HPDE6-E6E7 (cell line): ENCODE measurements around the gene LSAMP.

Source experiments
- DNase-seq: peaks from one replicate; pipeline ENCODE4 v3.0.0; 2011; ENCODE audit warnings: missing footprints; ENCODE audit errors: extremely low spot score

LSAMP gene

GRCh38 chr3:116445311-116445841 lies at the start of gene LSAMP:
Gene LSAMP, minus strand, starts transcription at chr3:116445487.
- DNase-seq = no peak

- DNase-seq = no peak
Measured at GRCh38 chr3:116492379-116492778, 47.1 kb upstream of the LSAMP start.

DNA sequence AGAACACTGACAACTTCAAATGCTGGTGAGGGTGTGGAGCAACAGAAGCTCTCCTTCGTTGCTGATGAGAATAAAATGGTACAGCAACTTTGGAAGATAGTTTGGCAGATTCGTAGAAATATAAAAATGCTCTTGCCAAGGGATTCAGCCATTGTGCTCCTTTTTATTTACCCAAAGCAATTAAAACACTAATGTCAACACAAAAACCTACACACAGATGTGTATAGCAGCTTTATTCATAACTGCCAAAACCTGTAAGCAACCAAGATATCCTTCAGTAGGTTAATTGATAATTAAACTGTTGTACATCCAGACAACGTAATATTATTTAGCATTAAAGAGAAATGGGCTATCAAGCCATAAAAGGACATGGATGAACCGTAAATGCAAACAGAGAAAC lies 37.8 kb upstream of the LSAMP start:
- no peak for DNase-seq

DNA sequence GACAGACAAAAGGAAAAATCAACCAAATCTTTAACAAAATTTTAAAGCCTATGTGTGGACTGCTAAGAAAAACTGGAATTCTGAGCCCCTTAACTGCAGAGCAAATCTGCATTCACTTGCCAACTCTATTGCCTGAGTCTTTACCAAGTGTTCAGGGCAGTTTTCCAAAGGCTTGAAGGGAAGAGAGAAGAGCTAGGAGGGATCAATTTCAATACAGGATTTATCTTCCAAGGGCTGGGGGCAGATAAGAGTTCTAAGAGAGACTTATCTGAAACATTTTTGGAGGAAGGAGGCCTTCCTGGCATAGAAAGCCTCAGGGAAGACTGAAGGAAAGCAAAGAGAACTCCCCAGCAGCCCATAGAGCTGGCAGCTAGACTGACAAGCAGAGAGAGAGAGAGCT lies 31.4 kb upstream of the LSAMP start:
- no peak for DNase-seq

DNA sequence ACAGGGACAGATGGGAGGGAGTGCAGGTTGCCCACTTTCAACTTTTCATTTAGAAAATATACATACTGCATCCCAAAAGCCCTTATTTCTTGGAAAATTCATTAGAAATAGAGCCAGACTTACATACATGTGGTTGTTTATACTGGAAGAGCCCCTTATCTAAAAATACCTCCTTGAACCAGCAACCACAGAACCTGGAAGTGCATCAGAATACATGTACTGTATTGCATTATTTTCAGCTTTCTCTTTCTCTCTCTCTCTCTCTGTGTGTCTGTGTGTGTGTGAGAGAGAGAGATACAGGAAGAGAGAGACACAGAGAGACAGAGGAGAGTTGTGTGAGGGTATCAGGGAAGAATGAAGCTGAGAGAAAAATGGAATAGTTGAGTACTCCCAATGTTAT lies 29.5 kb upstream of the LSAMP start:
- no peak for DNase-seq

- no peak for DNase-seq
Measured at GRCh38 chr3:116474032-116474780, 28.9 kb upstream of the LSAMP start.

- DNase-seq = no peak
Measured at GRCh38 chr3:116473602-116474001, 28.3 kb upstream of the LSAMP start.

DNA sequence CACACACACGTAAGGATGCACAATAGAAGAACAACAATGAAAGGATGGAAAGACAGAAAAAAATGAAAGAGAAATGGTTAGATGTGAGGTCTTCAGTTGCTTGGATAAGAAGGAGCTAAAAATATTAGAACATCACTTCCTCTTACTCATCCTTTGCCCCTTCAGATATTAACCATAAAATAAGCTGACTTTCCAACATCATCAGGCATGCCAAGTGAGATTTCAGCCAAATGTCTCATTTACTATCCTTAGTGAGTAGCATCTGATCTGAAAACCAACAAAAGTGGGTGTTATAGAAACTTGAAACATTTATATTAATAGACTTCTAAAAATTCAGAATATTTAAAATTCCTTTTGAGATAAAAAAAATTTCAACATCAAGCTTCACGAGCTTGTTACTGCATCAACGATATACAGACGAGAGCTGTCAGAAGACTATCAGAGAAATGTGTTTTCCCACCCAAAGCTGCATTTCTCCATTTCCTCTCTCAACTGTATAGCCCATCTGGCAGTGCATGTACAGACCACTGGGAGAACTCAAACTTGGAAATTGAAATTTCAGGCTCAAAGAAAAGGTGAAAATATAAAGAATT lies 25.4 kb upstream of the LSAMP start:
- DNase-seq = no peak

GRCh38 chr3:116469546-116469945 lies 24.3 kb upstream of the LSAMP start:
- DNase-seq = no peak

DNA sequence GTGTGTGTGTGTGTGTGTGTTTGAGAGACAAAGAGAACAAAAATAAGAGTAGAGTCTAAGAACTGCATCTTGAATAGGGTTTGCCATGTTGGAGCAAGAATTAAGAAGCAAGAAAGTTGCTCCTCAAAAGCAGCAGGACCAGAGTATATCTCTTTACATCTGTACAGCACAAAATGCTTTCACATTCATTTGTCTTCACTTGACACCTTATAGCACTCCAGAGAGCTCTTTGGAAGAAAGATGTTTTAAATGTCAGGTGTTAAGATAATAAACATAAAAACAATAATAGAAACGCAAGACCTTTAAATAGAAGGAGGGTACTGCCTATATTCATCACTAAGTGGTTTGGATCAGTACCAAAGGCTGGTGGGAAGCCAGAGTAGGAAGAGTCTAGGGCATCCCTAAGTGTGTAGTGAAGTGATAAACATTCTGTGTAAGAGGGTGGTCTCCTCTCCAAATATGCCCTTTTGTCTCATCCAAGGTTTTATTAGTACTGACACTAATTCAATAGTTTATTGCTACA lies 19.1 kb upstream of the LSAMP start:
- no peak for DNase-seq

GRCh38 chr3:116453666-116454346 lies 8.5 kb upstream of the LSAMP start:
- no peak for DNase-seq

GRCh38 chr3:116449546-116450350 lies 4.5 kb upstream of the LSAMP start:
- DNase-seq = no peak

GRCh38 chr3:116445990-116446389 lies 703 bp upstream of the LSAMP start:
- no peak for DNase-seq

DNA sequence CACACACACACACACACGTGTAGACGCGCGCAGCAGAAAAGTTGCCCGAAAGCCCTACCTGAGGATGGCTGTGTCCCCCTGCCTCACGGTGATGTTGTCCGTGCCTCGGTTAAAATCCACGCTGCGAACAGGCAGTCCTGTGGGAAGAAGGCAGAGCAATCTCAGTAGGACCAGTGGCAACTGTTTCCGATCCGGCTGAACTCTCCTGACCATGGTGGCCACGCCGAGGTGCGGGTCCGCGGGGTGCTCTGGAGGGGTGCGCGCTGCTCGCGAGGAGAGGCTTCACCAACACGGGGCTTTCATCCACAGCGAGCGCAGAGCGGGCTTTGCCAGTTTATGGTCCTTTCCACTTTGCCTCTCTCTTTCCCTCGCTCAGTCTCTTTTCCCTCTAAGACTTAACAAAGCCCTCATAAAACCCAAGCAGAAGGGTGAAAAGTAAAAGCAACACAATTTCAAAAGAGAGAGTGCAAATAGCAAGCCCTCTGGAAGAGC lies 422 bp downstream of the LSAMP start:
- DNase-seq = no peak

DNA sequence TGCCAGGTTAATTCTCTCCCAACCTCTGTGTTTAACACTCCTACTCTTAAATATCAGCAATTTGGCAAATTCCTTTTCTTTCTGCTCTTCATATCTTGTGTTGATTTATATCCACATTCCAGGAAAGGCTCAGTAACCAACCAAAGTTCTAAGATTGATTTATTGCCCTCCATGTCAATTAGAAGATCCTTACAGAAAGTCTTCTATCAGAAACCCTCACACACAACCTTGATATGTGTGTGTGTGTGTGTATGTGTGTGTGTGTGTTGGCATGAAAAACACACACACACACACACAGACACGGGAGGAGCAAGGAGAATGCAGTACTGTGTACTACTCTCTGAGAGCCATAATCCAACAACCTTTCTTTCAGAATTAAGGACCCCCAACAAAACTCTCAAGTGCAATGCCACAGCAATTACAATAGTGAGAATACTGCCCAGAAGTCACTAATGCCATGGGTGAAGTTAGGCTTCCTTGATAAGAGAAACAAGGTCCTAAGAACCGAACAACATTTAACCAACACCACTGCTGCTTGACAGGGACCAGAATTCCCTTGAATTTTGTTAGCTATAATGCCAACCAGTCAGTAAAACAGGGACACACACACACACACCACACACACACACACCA lies 1.1 kb downstream of the LSAMP start:
- DNase-seq = no peak

DNA sequence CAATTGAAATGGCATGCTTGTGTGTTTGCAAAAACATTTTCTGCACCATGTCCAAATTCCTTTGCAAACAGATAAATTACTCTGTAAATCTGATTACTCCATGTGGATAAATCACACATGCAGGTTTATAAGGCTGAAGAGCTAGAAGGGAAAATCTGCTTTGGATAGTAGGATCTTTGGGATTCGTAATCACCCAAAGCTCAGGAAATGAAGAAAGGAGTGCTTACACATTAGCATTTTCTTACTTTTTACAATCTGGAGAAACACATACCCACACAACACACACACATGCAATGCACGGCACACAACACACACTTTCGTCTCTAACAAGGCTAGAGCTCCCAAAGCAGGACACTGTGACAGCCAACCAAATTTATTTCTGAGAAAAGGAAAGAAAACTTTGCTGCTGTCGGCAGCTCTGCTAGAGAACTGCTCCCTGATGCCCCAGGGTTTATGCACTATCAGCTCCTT lies 2.1 kb downstream of the LSAMP start:
- DNase-seq = no peak

DNA sequence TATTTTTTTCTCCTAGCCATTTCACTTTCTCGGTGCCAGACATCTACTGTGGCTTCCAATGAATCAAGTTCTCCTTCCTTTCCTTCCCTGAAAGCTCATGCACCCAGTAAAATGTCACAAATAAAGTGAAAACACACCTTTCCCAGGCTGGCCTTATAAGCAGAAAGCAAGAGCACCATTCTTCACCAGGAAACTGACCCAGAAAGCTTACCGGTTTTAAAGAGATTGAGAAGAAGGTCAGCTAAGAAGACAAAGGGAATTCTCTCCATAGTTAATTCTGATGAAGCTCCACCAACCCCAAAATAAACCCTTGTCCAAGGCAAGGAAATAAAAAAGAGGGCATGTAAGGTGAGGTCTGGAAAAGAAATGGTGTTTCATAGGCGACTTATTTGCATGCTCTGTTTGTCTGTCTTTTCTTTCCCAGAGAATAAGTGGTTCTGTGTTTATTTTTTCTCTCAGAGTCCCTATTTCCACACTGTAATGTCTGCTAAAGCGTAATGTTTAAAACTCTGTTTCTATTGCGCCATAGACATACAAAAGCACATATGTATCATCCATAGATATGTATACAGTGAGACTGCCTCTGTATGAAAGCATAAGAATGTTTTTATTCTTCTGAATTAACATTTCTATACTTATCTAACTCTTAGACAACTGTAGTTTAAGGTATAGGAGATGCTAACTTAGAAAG lies 2.8 kb downstream of the LSAMP start:
- no peak for DNase-seq

- no peak for DNase-seq
Measured at GRCh38 chr3:116441652-116442051, 3.6 kb downstream of the LSAMP start.

DNA sequence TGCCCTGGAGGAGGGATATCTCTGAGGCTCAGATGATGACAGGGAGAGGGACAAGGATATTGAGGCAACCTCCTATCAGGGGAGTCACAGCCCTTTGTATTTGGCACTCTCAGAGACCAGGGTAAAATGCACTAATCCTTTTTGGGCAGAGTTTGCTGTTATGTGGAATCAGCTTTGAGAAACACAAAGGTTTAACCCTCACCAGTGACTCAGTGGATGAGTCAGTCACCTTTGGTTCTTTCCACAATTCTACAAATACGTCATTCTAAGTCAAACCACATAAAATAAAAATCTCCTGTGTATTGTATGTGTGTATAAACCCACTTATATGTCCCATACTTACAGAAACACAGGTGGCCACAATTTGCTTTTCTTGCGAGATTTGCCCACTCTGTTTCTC lies 5.1 kb downstream of the LSAMP start:
- peak; percentile 11 for DNase-seq

GRCh38 chr3:116433552-116433951 lies 11.7 kb downstream of the LSAMP start:
- DNase-seq = no peak
